Gastrocnemius medialis (tissue), 4 donors: ENCODE data around the gene CACNA1B.

Experiments used
- CTCF ChIP-seq, 5 experiments: fragments of 450-650 bp in 3 of 5; fragments of 200-600 bp in 2 of 5; sonication (generic) in 2 of 5; IDR thresholded peaks in 4 of 5; conservative IDR thresholded peaks in 1 of 5; 1 replicate in 4 of 5; 2 replicates in 1 of 5; pipeline ENCODE4 v1.5.1; 2016 to 2019; ENCODE audit warnings: antibody characterized with exemption in 5 of 5, mild to moderate bottlenecking in 3 of 5, moderate library complexity in 3 of 5
- POLR2A ChIP-seq, 2 donors: fragments of 450-650 bp; IDR thresholded peaks; one replicate each; pipeline ENCODE4 v1.6.1; 2017; ENCODE audit warnings: antibody characterized with exemption in 2 of 2, mild to moderate bottlenecking in 2 of 2, moderate library complexity in 2 of 2

- no peak for TF ChIP-seq POLR2A (IDR thresholded peaks at IDR 0.05)
- TF ChIP-seq CTCF (IDR thresholded peaks at IDR 0.05 in 4 of 5, conservative IDR thresholded peaks at IDR 0.05 in 1 of 5): no peak
These were observed 22.2 kb downstream of the CACNA1B start for GRCh38 chr9:137899551-137900360.
